GM21390 (cell line): ENCODE results near the gene ELOVL7.
"Not testable (repeated sequence)": the region's sequence is repeated elsewhere in the genome, so short reads cannot be mapped to it uniquely, and the experiment has no call there.

Source experiments
- ATAC-seq: cut with Tn5 transposase; IDR thresholded peaks from one replicate; pipeline ENCODE4 v1.9.1; 2021; ENCODE audit not compliant: unreplicated experiment

ELOVL7 gene

DNA sequence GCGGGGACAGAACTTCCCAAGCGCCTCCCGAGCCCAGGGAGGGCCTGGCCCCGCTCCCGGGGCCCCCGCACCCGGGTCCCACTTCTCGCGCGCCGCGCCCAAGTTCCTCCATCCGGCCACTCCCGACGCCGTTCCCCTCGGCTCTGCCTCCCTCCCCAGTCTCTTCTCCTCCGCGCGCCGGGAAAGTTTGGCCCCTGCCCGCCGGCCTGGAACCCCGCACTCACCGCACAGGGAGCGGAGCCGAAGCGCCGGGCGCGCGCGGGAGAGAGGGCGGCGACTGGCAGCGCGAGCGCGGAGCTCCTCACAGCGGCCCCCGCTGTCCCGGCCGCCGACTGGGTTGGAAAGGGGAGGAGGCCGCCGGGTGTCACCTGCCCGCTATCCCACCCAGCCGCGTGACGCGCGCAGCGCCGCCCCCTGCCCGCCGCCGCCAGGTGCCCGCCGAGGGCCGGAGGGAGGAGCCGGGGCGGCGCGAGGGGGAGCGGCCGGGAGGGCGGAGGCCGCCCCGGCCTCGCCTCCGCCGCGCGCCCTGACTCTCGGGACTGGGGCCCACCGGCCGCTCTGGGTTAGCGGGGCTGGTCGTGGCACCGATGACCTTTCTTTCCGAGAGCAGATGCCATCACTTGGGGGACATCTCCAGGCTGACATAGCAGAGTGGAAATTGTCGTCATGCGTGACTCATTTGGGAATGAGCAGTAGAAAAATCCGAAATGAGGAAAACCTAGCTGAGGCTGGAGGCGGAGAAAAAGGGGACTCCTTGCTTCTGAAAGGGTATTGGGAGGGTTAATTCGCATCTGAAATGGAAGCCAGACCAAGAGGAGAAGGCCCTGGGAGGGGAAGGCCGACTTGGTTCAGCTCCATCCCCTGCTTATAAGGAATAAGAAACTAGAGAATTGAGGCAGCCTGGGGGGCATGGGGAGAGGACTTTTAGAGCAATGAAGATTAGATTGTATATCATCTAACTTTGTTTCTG lies at the start of gene ELOVL7:
ELOVL7 (minus strand) TSS at position 334 of the 970 bp plus-strand sequence. CDS start 56,872 bp downstream, outside the sequence.
- ATAC-seq: peak; percentile 95

DNA sequence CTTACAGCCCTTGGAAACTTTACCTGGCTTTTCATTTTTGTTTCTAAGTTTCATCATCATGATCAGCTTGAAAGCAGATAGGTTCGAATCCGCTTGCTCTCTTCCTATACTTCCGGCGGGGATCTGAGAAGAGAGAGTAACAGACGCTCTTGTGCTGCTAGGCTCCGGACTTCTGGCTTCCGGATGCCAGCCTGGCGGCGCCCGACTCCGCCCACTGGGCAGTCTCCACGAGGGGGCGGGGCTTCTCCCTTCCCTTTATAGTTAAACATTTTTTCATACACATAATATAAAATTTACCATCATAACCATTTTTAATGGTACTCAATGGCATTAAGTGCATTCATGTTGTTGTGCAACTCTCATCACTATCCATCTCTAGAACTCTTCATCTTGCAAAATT lies 49.5 kb upstream of the ELOVL7 start:
- no peak for ATAC-seq

DNA sequence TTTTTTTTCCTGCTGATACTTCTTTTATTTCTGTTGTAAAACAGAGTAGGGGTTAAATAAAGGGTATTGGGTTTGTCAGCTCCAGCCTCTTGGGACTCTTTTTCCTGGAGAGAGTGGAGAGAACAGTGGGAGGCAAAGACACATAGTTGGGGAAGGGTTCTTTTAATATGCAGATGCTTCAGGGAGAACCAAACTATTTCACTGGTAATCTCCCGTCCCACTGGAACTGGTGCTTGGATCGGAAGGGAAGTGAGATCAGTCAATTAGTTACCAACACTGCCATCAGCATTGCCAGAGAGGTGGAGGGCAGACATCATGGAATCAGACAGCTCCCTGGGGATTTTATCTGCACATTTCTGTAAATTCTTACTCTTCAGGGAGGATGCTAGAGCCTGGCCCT lies 47.6 kb upstream of the ELOVL7 start:
- no peak for ATAC-seq

DNA sequence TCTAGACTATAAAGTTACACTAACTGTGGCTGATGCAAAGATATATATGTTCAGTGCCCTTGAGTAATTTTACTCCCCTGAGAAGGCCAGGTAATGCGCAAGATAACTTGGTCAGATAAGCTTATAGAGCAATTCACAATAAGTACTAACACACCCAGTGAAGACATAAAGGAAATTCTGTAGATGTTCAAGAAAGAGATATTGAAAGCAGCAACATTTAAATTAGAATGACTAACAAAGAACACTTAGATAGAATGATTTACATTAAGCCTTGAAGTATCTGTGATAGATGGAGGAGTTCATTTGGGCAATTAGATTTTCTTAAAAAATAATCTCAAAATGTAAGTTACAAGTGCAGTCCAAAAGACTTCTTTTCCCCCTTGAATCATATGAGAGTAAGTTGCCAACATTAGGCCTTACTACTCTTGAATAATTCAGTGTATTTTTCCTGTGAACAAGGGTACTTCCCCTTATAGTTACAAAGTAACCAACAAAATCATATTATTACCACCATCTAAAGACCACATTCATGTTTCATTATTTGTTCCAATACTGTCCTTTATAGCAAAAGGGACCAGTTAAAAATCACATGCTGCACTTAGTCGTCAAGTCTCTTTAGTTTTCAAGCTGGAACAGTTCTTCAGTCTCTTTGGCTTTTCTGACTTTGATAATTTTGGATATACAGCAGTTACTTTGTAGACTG lies 44.4 kb upstream of the ELOVL7 start:
- ATAC-seq: no peak

DNA sequence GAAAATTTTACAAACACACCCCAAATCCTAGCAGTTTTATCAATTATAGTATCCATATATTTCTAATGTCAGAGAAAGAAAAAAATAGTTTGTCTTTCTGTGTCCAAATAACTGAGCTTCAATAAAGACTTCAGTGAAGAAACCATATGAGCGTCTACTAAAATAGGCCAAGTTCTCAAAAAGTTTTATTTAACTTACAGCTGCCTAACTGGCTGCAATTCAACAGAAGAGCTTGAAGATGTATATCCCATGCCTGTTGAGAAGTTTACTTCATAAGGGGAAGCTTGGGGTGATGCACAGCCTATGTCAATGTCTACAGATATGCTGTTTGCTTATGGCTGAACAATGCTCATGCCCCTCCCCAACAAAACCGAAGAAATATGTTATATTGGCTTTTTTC lies 43.7 kb upstream of the ELOVL7 start:
- no peak for ATAC-seq

DNA sequence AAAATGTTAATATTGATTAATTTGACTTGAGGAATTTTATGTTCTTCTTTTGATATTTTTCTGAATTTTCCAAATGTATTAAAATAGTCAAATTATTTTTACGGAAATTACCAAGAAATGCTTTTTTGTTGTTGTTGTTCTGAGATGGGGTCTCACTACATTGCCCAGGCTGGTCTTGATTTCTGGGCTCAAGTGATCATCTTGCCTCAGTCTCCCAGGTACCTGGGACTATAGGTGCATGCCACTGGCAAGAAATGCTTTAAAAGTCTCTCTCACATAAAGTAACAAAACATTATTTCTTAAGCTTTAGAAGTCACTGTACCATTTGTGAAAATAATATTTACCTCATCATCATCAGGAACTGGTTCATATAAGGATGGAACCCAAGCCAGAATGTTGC lies 43.0 kb upstream of the ELOVL7 start:
- no peak for ATAC-seq

DNA sequence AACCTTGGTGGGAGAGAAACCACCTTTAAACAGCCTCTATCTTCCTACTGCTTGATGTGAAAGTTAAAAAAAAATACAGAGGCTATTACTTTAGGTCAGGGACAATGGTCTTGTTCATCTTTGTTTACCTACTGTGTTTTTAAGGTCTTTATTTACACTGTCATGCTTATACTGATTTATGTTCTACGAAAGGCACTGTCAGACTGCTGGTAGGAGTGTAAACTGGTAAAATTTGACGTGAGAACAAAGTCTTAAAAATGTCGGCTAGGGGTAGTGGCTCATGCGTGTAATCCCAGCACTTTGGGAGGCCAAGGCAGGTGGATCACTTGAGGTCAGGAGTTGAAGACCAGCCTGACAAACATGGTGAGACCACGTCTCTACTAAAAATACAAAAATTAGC lies 42.1 kb upstream of the ELOVL7 start:
- ATAC-seq: no peak

DNA sequence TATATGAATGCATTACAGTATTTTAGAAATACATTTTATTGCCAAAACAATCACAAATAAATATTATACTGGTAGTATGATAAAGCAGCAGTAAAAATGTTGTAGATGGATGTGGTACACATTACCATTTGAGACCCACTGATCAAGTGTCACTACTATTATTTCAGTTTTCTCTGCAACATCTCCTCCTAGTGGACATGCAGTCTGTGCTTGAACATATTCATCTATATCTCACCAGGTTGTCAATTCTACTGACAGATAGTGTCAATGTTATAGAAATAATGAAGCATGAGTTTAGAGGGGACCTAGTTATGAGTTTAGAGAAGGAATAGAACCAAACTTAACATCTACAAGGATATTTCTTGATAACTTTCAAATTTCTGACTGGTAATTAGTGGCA lies 39.2 kb upstream of the ELOVL7 start:
- ATAC-seq: no peak

DNA sequence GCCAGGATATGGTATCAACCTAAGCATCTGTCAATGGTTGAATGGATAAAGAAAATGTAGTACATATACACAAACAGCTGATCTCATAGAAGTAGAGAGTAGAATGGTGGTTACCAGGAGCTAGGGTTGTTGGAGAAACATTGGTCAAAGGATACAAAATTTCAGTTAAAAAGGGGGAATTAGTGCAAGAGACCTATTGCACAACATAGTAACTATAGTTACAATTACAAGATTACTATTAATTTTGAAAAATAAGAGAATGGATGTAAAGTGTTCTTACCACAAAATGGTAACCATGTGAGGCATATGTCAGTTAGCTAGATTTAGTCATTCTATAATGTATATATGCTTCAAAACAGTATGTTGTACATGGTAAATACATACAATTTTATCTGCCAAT lies 28.8 kb upstream of the ELOVL7 start:
- no peak for ATAC-seq

DNA sequence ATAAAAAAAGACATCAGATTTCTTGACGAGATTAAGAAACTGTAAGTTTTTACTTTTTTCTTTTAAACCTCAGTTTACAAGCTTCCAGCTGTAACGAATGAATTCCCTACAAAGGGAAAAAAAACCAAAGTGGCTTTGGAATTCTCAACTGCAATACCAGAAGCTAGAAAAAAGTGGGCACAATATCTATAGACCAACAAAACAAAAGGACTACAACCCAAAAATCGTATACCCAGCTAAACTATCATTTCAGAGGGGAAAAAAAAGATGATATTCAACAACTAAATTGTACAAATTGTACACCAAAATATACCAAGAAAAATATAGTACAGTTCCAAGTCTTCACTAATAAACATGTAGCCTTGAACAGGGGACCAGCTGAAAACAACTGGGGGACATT lies 26.8 kb upstream of the ELOVL7 start:
- ATAC-seq: no peak

DNA sequence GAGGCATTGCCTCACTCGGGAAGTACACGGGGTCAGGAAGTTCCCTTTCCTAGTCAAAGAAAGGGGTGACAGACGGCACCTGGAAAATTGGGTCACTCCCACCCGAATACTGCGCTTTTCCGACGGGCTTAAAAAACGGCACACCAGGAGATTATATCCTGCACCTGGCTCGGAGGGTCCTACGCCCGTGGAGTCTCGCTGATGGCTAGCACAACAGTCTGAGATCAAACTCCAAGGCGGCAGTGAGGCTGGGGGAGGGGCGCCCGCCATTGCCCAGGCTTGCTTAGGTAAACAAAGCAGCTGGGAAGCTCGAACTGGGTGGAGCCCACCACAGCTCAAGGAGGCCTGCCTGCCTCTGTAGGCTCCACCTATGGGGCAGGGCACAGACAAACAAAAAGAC lies 16.5 kb upstream of the ELOVL7 start:
- ATAC-seq: not testable (repeated sequence)

DNA sequence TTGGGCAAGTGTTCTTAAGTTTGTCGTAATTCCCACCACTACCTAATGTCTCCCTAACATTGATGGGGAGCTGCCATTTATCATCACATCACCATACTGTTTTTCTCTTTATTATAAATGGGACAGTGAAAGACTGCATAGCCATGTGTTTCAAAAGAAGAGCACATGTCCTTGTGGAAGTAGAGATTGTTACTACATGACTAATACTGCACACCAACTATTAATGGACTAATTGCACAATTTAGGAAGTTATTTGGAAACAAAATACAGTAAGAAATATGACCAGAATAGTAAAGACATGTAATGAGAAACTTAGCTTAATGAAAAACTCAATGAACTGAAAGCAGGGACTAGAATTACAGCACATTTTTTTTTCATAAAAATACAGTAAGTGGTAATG lies 12.0 kb upstream of the ELOVL7 start:
- no peak for ATAC-seq

DNA sequence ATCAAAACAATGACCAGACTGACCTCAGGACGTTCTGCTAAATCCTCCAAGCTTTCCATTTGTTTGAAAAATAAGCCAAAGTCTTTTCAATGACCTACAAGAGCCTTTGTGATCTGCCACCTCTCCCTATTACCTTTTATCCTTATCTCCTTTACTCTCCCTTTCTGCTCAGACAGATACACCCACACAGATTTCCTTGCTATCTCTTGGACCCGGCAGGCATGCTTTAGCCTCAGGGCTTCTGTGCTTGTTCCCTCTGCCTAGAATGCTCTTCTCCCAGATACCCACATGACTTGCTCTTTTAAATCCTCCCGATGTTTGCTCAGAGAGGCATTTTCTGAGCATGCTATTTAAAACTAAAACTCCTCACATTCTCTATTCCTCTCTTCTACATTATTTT lies 8.9 kb upstream of the ELOVL7 start:
- ATAC-seq: no peak

DNA sequence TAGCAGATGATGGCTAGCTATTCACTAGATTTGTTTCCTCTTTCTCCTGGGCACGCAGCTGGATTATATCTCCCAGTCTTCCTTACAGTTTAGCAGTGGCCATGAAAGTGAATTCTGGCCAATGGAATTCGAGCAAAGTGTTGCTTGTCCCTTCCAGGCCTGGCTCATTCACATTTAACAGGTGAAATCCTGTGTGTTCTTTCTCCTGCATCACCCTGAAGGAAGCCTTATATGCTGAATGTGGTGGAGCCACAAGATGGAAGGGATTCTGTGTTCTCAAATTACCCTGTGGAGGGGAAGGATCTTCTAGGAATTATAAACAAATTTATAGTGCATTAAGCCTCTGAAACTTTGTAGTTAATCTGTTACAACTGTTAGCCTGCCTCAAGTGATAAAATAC lies 8.2 kb upstream of the ELOVL7 start:
- no peak for ATAC-seq

DNA sequence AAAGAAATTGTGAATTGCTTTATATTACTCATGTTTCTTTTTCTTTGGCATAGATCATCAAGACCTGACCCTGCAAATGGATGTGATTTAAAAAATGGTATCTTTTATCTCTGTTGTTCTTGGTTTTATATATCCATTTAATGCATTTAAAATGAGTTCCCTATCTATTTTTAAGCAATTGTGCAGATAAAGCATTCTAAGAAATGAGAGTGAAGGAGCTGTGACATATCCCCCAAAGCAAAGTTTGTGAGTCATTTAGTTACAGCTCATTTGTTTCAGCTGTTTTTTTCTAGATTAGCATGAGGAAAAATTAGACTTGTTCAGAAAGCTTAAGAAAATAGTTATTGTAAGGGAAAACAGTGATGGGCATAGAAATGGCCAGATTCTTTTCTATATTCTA lies 7.6 kb upstream of the ELOVL7 start:
- ATAC-seq: no peak

DNA sequence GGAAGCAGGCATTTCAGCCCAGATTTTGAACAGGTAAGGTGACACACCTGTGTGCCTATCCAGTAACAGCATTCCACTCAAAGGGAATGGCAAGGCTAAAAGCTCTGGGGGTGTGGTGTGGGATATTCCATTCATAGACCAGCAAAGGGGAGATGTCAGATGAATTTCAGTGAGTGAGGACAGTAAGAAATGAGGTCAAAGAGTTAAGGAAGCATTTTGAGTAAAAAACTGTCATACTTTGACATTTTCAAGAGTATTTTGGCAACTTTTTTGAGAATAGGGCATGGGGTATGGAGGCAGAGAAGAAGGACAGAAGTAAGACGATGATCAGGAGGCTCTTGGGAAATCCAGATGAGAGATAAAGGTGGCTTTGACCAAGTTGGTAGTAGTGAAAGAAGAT lies 2.2 kb upstream of the ELOVL7 start:
- ATAC-seq: no peak

DNA sequence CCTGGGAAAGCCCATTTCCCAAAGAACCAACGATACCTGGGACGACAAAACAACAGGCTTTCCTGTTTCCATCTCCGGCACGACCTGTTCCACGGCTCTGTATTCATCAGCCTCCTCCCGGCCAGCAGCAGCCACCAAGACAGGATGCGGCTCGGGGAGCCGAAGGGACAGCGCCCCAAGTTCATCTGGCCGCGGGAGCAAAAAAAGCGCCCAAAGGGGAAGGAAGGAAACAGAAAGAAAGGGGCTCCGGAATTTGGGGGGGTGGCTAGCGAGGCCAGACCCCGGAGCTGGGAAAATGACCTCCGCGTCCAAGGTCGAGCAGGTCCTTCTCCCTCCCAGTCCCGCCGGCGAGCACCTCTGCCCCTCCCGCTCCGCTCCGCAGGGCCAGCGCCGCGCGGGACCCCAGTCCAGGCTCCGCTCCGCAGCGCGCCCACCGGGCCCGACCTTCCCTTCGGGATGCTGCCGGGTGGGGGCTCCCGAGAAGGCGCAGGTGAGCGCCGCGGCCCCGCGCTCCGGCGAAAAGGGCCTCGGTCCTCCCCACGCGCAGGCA lies 608 bp downstream of the ELOVL7 start:
- ATAC-seq: peak; percentile 26

DNA sequence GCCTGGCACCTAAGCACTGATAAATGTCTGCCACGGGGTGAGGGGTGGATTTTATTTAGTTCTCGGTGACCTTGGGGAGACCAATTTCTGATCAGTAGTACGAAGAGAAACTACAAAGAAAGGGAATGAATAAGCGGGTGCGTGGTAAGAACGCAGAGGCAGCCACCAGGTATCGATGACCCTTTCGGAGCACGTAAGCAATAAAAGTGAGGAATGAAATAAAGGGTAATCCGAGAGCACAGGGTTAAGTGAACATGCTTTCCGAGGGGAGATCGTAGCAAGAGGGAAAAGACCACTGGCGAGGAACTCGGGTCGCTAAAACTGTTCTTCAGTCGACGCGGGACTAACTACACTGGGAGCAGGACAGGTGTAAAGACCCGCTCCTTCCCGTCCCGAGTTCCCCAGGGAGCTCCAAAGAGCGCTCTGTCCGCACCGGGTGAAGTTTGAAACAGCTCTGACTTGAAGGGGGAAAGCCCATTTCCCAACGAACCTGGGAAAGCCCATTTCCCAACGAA lies 1.1 kb downstream of the ELOVL7 start:
- ATAC-seq: no peak

DNA sequence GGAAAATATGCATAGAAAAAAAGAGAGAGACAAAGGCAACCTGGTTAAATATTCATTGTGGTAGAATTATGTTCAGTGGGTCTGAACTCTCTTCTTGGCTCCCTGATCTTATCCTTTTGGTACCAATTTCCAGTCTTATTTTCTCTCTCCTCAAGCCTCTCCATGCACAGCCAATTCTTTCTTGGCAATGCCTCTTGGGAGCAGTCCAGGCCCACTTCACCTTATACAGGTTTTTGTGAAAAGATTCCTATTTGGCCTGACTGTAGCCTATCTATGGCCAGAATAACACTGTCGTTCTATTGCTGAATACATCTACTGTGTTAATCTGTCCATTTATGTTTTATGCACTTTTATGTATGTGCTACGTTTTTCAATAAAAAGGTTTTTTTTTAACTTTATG lies 2.7 kb downstream of the ELOVL7 start:
- ATAC-seq: no peak

DNA sequence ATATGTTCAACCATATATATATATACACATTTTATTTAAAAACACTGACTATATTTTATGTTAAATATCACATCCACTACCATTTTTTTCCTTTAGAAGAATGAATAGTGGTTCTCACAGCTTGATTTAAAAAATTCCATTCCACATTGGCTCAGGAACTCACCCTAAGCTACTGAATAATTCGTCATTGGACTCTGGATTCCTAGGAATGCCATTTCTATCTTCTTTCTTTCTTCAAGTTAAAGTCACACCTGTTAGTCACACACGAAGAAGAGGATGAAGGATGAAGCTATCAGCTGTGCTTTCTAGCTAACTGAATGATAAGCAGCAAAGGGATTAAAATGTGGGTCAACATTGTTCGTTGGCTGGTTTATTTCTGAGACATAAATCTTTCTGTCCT lies 7.9 kb downstream of the ELOVL7 start:
- no peak for ATAC-seq

DNA sequence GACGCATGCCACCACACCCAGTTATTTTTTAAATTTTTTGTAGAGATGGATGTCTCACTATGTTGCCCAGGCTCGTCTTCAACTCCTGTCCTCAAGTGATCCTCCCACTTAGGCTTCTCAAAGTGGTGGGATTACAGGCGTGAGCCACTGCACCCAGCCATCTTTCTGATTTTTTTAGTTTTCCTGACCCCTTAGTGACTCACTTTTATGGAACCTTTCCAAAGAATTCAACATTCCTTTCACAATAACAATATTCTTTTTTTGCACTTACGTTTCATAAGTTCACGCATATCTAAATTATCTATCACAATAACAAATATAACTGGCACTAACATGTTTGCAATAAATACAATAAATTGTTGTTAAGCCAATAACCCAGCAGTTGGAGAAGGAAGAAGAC lies 8.5 kb downstream of the ELOVL7 start:
- no peak for ATAC-seq

DNA sequence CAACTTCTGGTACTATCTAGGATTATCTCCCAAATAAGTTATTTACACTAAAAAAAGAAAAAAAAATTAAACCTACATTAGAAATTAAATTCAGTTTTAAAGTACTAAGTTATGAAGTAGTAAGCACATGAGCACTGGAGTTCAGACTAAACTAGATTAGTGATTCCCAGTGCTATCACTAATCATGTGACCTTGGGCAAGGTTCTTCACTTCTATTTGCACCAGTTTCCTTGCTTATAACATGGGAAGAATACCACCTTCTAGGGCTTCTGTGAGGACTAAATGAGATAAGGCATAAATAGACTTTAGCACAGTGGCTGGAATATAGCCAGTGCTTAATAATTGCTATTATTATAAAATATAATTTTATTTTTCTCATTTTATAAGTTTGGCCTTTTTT lies 10.5 kb downstream of the ELOVL7 start:
- ATAC-seq: no peak
